ENCODE results near the gene WLS.

DNA sequence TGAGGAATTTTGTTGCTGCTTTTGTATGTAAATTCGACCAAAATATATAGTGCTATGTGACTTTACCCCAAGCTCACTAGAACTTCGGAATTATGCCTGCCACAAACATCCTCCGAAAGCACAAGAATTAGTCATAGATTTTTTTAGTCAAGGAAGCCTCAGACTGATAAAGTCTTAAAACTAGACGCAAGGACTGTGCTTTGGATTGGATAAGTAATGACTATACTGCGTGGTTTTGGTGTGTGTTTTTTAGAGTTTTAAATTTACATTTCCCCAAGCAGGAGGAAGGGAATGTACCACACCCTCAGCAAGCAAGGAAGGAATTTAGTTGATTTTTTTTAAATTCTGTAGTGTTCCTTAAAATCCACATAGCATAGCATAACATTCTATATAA, 10.3 kb downstream of the WLS start:
- TF ChIP-seq POLR2AphosphoS5 (IDR thresholded peaks at IDR 0.05) (no peak), EP300 (IDR thresholded peaks at IDR 0.05) (no peak), POLR2A (IDR thresholded peaks at IDR 0.05) (no peak)
- TF ChIP-seq, protein P1, sequence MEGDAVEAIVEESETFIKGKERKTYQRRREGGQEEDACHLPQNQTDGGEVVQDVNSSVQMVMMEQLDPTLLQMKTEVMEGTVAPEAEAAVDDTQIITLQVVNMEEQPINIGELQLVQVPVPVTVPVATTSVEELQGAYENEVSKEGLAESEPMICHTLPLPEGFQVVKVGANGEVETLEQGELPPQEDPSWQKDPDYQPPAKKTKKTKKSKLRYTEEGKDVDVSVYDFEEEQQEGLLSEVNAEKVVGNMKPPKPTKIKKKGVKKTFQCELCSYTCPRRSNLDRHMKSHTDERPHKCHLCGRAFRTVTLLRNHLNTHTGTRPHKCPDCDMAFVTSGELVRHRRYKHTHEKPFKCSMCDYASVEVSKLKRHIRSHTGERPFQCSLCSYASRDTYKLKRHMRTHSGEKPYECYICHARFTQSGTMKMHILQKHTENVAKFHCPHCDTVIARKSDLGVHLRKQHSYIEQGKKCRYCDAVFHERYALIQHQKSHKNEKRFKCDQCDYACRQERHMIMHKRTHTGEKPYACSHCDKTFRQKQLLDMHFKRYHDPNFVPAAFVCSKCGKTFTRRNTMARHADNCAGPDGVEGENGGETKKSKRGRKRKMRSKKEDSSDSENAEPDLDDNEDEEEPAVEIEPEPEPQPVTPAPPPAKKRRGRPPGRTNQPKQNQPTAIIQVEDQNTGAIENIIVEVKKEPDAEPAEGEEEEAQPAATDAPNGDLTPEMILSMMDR (IDR thresholded peaks at IDR 0.05), result no peak
